K562 (cell line): ENCODE results near the gene HMCN1. TPM values are rescaled to one million over a fixed set of nuclear protein-coding genes. Genes with fewer than 3 reads are reported as not detected.
A peak's percentile ranks its signal among the peaks of the same experiment; 100 is the strongest.

Experiments
- ATAC-seq: fragments of 200-7000 bp; cut with Tn5 transposase; 3 replicates; pipeline ENCODE4 v1.9.1; 2020; ENCODE audit warnings: moderate library complexity
- BruUV-seq: library from RNA; stranded (reverse); fragments of 400-500 nt; replicated peaks from 2 replicates; lab custom pipeline; 2021; lab: Mats Ljungman, UMichigan
- CTCF ChIA-PET: fragments of 300-600 bp; formaldehyde crosslinking; extraction: SDS; loops from one replicate; lab custom pipeline; 2021; ENCODE audit warnings: low intra/inter-chr PET ratio; lab: Yijun Ruan, JAX
- POLR2A ChIA-PET: fragments of 300-600, 350-650 bp; sonication (Branson Sonifier 250); formaldehyde crosslinking; extraction: SDS; loops from one replicate; lab custom pipeline; 2021; ENCODE audit warnings: antibody characterized with exemption, inconsistent platforms; lab: Yijun Ruan, JAX
- DNase-seq, 4 experiments: peaks; one replicate each; pipeline versions ENCODE4 v3.0.0 to v3.0.0-alpha.2; 2011 to 2018; ENCODE audit warnings: low spot score in 3 of 4, mixed read lengths in 3 of 4; ENCODE audit errors: extremely low read depth in 1 of 4
- FAIRE-seq: peaks from 2 replicates; lab custom pipeline; 2011; peaks lifted over from hg19 to GRCh38; lab: Jason Lieb, UNC
- H2AFZ ChIP-seq: 2 replicates; pipeline ENCODE4 v1.6.0; 2011; ENCODE audit warnings: low read depth, low read length, control low read depth, inconsistent platforms
- H3K27ac ChIP-seq: fragments of 200-600 bp; 3 replicates; pipeline ENCODE4 v1.8.0; 2011; ENCODE audit warnings: low read depth, mild to moderate bottlenecking, control low read depth, inconsistent platforms, low read length, moderate library complexity, mixed read lengths; ENCODE audit errors: extremely low read depth
- H3K27me3 ChIP-seq, 2 experiments: fragments of 300-600 bp in 1 of 2; 2 replicates in 1 of 2; 3 replicates in 1 of 2; pipeline versions ENCODE4 v1.6.0 to v1.8.0; 2011; ENCODE audit warnings: inconsistent platforms in 2 of 2, low read length in 2 of 2, mild to moderate bottlenecking in 1 of 2, mixed read lengths in 1 of 2, moderate library complexity in 1 of 2; ENCODE audit not compliant: control insufficient read depth in 2 of 2, insufficient read depth in 2 of 2
- H3K36me3 ChIP-seq: fragments of 300-600 bp; 3 replicates; pipeline ENCODE4 v1.8.0; 2011; ENCODE audit warnings: mild to moderate bottlenecking, low read length, inconsistent platforms; ENCODE audit not compliant: control insufficient read depth, insufficient read depth
- H3K4me1 ChIP-seq, 2 experiments: fragments of 200-600 bp in 1 of 2; replicated peaks in 1 of 2; 2 replicates in 1 of 2; 3 replicates in 1 of 2; pipeline versions ENCODE4 v1.5.1 to v1.8.0; 2011; ENCODE audit warnings: inconsistent platforms in 2 of 2, low read length in 2 of 2, mild to moderate bottlenecking in 1 of 2, mixed read lengths in 1 of 2, moderate library complexity in 1 of 2; ENCODE audit not compliant: control insufficient read depth in 2 of 2, insufficient read depth in 2 of 2
- H3K4me2 ChIP-seq: 2 replicates; pipeline ENCODE4 v1.6.1; 2011; ENCODE audit warnings: low read length, control low read depth, inconsistent platforms, mixed read lengths; ENCODE audit not compliant: insufficient read depth
- H3K4me3 ChIP-seq: fragments of 200-600 bp; sonication (generic), shearing (Covaris generic); 2 replicates; pipeline ENCODE4 v1.5.1; 2016; ENCODE audit warnings: control low read depth, inconsistent platforms
- H3K79me2 ChIP-seq: fragments of 200-600 bp; 3 replicates; pipeline ENCODE4 v1.8.0; 2011; ENCODE audit warnings: low read length, inconsistent platforms; ENCODE audit not compliant: control insufficient read depth, insufficient read depth
- H3K9ac ChIP-seq, 2 experiments: 2 replicates each; pipeline versions ENCODE4 v1.6.0 to v1.6.1; 2011; ENCODE audit warnings: low read depth in 2 of 2, low read length in 2 of 2, control low read depth in 1 of 2, inconsistent platforms in 1 of 2, mild to moderate bottlenecking in 1 of 2, mixed read lengths in 1 of 2; ENCODE audit not compliant: insufficient read depth in 1 of 2
- H3K9me1 ChIP-seq: one replicate; pipeline ENCODE4 v1.6.0; 2011; ENCODE audit warnings: inconsistent platforms, mild to moderate bottlenecking, low read length, moderate library complexity; ENCODE audit not compliant: control insufficient read depth, insufficient read depth
- H3K9me3 ChIP-seq: replicated peaks from 2 replicates; pipeline ENCODE4 v1.5.1; 2011; ENCODE audit warnings: low read depth, low read length, inconsistent platforms; ENCODE audit not compliant: control insufficient read depth, insufficient read depth
- H4K20me1 ChIP-seq: replicated peaks from 2 replicates; pipeline ENCODE4 v1.6.1; 2011; ENCODE audit warnings: low read length, inconsistent platforms, mixed read lengths; ENCODE audit not compliant: control insufficient read depth, insufficient read depth
- ARID1B ChIP-seq: fragments of 450-650 bp; IDR thresholded peaks from 2 replicates; pipeline ENCODE4 v1.6.1; 2016; ENCODE audit warnings: antibody characterized with exemption, mild to moderate bottlenecking, inconsistent platforms
- ATF3 ChIP-seq, 2 experiments: fragments of 450-650 bp in 1 of 2; sonication (generic) in 1 of 2; formaldehyde crosslinking in 1 of 2; IDR thresholded peaks in 1 of 2; conservative IDR thresholded peaks in 1 of 2; 2 replicates each; pipeline versions ENCODE4 v1.6.1 to v1.8.1; 2016 to 2023; ENCODE audit warnings: mild to moderate bottlenecking in 2 of 2, moderate library complexity in 2 of 2, inconsistent platforms in 1 of 2, missing genetic modification reagents in 1 of 2
- BCOR ChIP-seq: fragments of 450-650 bp; IDR thresholded peaks from 2 replicates; pipeline ENCODE4 v1.6.1; 2016
- EHMT2 ChIP-seq: fragments of 450-650 bp; IDR thresholded peaks from 2 replicates; pipeline ENCODE4 v1.6.1; 2018; ENCODE audit warnings: antibody characterized with exemption
- ETV1 ChIP-seq: fragments of 450-650 bp; conservative IDR thresholded peaks from 2 replicates; pipeline ENCODE4 v1.6.1; 2016; ENCODE audit warnings: missing genetic modification characterization, control low read depth, low read depth, missing compliant biosample characterization
- FOSL1 ChIP-seq: fragments of 200-800 bp; sonication (Bioruptor generic); conservative IDR thresholded peaks from 2 replicates; pipeline ENCODE4 v1.6.1; 2016; ENCODE audit warnings: missing genetic modification characterization, missing compliant biosample characterization
- JUN ChIP-seq, 2 experiments: sonication (generic) in 1 of 2; formaldehyde crosslinking in 1 of 2; IDR thresholded peaks; 2 replicates each; pipeline versions ENCODE4 v1.6.1 to v1.8.0; 2012 to 2022; ENCODE audit warnings: borderline replicate concordance in 2 of 2, mild to moderate bottlenecking in 2 of 2, improper control_type of control experiment in 1 of 2, low read depth in 1 of 2, low read length in 1 of 2, missing genetic modification reagents in 1 of 2
- JUNB ChIP-seq: fragments of 450-650 bp; formaldehyde crosslinking; conservative IDR thresholded peaks from 2 replicates; pipeline ENCODE4 v1.4.0; 2020; ENCODE audit warnings: mild to moderate bottlenecking
- JUND ChIP-seq, 2 experiments: IDR thresholded peaks; 2 replicates in 1 of 2; 3 replicates in 1 of 2; pipeline ENCODE4 v1.6.1; 2011; ENCODE audit warnings: borderline replicate concordance in 2 of 2, low read depth in 2 of 2, low read length in 2 of 2, improper control_type of control experiment in 1 of 2, missing biosample characterization in 1 of 2, missing genetic modification characterization in 1 of 2, missing genetic modification reagents in 1 of 2
- RFX1 ChIP-seq: fragments of 450-650 bp; IDR thresholded peaks from 2 replicates; pipeline ENCODE4 v1.6.1; 2016; ENCODE audit warnings: mild to moderate bottlenecking, moderate library complexity
- RREB1 ChIP-seq: fragments of 250-450 bp; sonication (Bioruptor Pico); IDR thresholded peaks from 2 replicates; pipeline ENCODE4 v1.4.0; 2020
- SMARCA4 ChIP-seq: fragments of 450-650 bp; IDR thresholded peaks from 2 replicates; pipeline ENCODE4 v1.6.1; 2016
- TRIM28 ChIP-seq: fragments of 450-650 bp; IDR thresholded peaks from 2 replicates; pipeline ENCODE4 v1.6.1; 2017
- ZNF12 ChIP-seq: sonication (generic); formaldehyde crosslinking; IDR thresholded peaks from 2 replicates; pipeline ENCODE4 v1.4.0; 2020; ENCODE audit warnings: mild to moderate bottlenecking, missing genetic modification reagents
- ZNF124 ChIP-seq: sonication (generic); formaldehyde crosslinking; IDR thresholded peaks from 2 replicates; pipeline ENCODE4 v1.8.1; 2022; ENCODE audit warnings: missing genetic modification reagents
- WGBS: fragments of 100-300 bp; shearing (Covaris generic); methylation state at CpG from one replicate; pipeline ENCODE4 v1.1.6; 2016; ENCODE audit warnings: low coverage, mixed read lengths; ENCODE audit not compliant: insufficient coverage; ENCODE audit errors: missing lambda C conversion rate; 5-methylcytosine and 5-hydroxymethylcytosine counted together
- in situ Hi-C: fragments of 300-500 bp; cut with MboI; formaldehyde crosslinking; loops from 4 replicates; pipeline ENCODE4 v1.15.0; 2018; ENCODE audit warnings: inconsistent platforms, mixed read lengths
- intact Hi-C: fragments of 100-400 bp; cut with micrococcal nuclease; formaldehyde crosslinking; loops from 2 replicates; pipeline ENCODE4 v1.14.2; 2022
- polyA plus RNA-seq, 8 experiments: library from polyadenylated mRNA; depleted of rRNA in 4 of 8; stranded (reverse) in 5 of 8; unstranded in 3 of 8; fragments of >200 nt; fragmentation: Nextera tagmentation in 2 of 8; fragmentation: Illumina TruSeq in 1 of 8; extraction: Ambion mirVana in 2 of 8; extraction: Trizol in 1 of 8; gene quantifications; 2 replicates each; pipeline versions ENCODE4 v1.2.1 to v1.2.3, GENCODE V29; 2011 to 2014; ENCODE audit warnings: inconsistent platforms in 1 of 8, missing spikeins in 1 of 8
- total RNA-seq, 7 experiments: library from RNA; depleted of rRNA in 6 of 7; stranded (reverse); fragments of >200 nt in 6 of 7; fragmentation: Illumina TruSeq in 2 of 7; extraction: Trizol in 2 of 7; gene quantifications; 2 replicates each; pipeline versions ENCODE4 v1.2.1 to v1.2.3, GENCODE V29; 2011 to 2021; ENCODE audit warnings: low replicate concordance in 1 of 7

Gene HMCN1
- total and polyA plus RNA-seq, 9 of the 15 experiments (the other 6 are each of a cell fraction or from before 2014, with no cell fraction given) = 0.07 to 0.36 (median 0.21) TPM

GRCh38 chr1:186236921-186237320, 502.7 kb downstream of the HMCN1 start:
- Histone ChIP-seq H2AFZ (no peak overlapping the region), H3K27me3 (no peaks in the 10 kb centered on the region; a peak in 1 of 5 replicates), H3K4me3 (no peak overlapping the region), H3K9ac (no peak overlapping the region), H3K36me3 (no peaks in the 10 kb centered on the region), H4K20me1 (no peaks in the 10 kb centered on the region), H3K4me1 (no peaks in the 10 kb centered on the region), H3K9me3 (no peaks in the 10 kb centered on the region), H3K27ac (no peak overlapping the region), H3K9me1 (no peaks in the 10 kb centered on the region), H3K79me2 (no peaks in the 10 kb centered on the region), H3K4me2 (no peak overlapping the region)
- ATAC-seq = no peak
- 0% methylated on average over 3 of the region's 3 CpGs for WGBS
- BruUV-seq = no TSS peak
- CTCF ChIA-PET = no interaction called here
- POLR2A ChIA-PET = no interaction called here
- peak in 1 of 4 experiments; percentile 28 for DNase-seq
- in situ Hi-C loops (no loop called here), intact Hi-C loops (no loop called here)
- no peak for FAIRE-seq
- TF ChIP-seq TRIM28 = no peak
- TF ChIP-seq BCOR = no peak
- peak; percentile 21; the same call in 1 of the 2 replicates for TF ChIP-seq ARID1B
- TF ChIP-seq EHMT2 = peak; percentile 62; the same call in 1 of the 2 replicates
- TF ChIP-seq ETV1 (tag) = peak; percentile 23; the same call in 1 of the 2 replicates
- TF ChIP-seq ZNF124 (CRISPR knock-in tag) = no peak
- TF ChIP-seq SMARCA4 = 0 out of 2 replicates have a peak, but pooled peaks have one; percentile 14
- peak; percentile 80; the same call in 1 of the 2 replicates for TF ChIP-seq ZNF12 (CRISPR knock-in tag)
- TF ChIP-seq FOSL1 = peak; percentile 98
- peak; percentile 78 for TF ChIP-seq JUN (IDR thresholded peaks at IDR 0.05; ENCODE audit: borderline replicate concordance, low read depth, low read length)
- no peak for TF ChIP-seq JUN (CRISPR knock-in tag; IDR thresholded peaks at IDR 0.05; ENCODE audit: borderline replicate concordance)
- TF ChIP-seq RFX1 = no peak
- TF ChIP-seq JUND (IDR thresholded peaks at IDR 0.05; ENCODE audit: borderline replicate concordance, low read depth, low read length) = peak; percentile 78
- peak; percentile 84; the same call in 2 of the 3 replicates for TF ChIP-seq JUND (tag; IDR thresholded peaks at IDR 0.05; ENCODE audit: borderline replicate concordance, low read depth, low read length)
- peak; percentile 34; the same call in 1 of the 2 replicates for TF ChIP-seq JUNB
- TF ChIP-seq ATF3 (IDR thresholded peaks at IDR 0.05) = peak; percentile 77
- TF ChIP-seq ATF3 (CRISPR knock-in tag; conservative IDR thresholded peaks at IDR 0.05) = no peak
- TF ChIP-seq RREB1 (CRISPR knock-in tag) = no peak
